ENCODE measurements around the gene NUDCD3.

NUDCD3 gene

DNA sequence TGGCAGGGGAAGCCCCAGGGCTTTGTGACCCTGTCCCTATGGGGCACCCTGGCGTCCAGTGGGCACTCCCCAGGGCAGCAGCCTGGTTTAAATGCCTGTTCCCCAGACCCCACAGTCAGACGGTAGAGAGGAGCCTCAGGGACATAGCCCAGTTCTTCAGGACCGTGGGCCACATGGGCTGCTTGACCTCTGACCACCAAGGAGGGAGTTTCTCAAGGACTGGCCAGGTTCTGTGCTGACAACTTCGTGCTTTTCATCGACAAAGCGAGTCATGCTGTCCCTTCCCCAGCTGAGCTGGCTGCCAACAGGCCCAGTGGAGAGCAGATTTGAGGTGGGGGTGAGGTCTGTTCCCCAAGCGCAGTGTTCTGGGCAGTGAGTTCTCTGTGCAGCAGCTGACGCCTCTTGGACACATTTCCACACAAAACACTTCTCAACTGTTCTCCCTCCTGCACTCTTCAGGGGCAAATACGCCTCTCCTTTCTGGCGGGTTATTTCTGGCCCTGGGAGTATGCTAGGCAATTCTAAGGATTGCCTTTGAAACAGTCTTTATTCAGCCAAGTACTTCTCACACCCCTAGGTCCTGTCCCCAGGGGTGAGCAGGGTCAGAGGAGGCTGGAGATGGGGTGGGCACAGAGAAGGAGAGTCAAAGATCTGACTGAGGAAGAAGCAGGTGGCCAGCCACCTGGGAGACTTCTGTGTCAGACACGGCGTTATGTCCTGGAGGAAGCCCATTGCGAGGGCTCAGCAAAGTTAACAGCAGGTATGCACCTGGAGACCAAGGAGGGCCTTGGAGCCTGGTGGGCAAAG, 107.8 kb downstream of the NUDCD3 start:
- no peak for DNase-seq (ENCODE audit: extremely low spot score)
- CTCF ChIA-PET, result no interaction called here
- POLR2A ChIA-PET, result no interaction called here
- TF ChIP-seq ELF4 (IDR thresholded peaks at IDR 0.05) (no peak), FOXM1 (IDR thresholded peaks at IDR 0.05; ENCODE audit: borderline replicate concordance) (no peak), FOXA1 (IDR thresholded peaks at IDR 0.05) (no peak), SP1 (IDR thresholded peaks at IDR 0.05) (no peak), TARDBP (IDR thresholded peaks at IDR 0.05) (no peak), CTBP1 (IDR thresholded peaks at IDR 0.05; ENCODE audit: borderline replicate concordance) (no peak)

DNA sequence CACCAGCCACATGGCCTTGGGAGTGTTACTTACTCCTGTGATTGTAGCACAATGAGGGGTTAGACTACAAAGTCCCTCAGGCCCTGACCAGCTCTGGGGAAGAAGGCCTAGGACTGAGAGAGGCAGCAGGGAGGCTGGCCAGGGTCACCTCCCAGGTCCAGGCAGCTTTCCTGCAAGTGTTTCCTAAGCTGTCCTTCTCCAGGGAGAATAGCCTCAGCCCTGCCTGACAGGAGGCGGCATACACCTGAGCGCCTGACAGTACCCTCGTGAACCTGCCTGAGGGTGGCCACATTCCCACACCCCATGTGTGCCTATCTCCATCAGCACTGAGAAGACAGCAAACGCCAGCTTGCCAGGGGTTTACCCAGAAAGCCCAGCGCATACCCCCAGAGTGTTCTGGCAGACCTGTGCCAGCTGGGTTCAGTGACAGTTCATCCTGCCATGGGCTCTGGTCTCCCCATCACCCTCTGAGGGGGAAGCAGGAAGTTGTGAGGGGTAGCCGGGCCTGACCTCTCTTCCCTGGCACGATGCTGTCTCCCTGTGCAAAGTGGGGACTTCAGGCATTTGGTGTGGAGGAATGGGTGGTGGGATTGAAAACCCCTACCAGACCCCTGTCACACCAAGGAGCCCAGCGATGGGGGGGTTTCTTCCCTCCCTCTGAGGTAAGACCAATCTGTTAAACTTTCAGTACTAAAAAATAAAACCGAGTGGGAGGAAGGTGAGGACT, 108.8 kb downstream of the NUDCD3 start:
- ChIA-PET POLR2A (no interaction called here), CTCF (no interaction called here)
- TF ChIP-seq TARDBP (IDR thresholded peaks at IDR 0.05) (no peak), BHLHE40 (IDR thresholded peaks at IDR 0.05; ENCODE audit: borderline replicate concordance) (no peak), NFRKB (IDR thresholded peaks at IDR 0.05) (no peak), SP1 (IDR thresholded peaks at IDR 0.05) (no peak), FOXA1 (IDR thresholded peaks at IDR 0.05) (no peak), LEF1 (IDR thresholded peaks at IDR 0.05; ENCODE audit: borderline replicate concordance) (no peak), HDGF (IDR thresholded peaks at IDR 0.05; ENCODE audit: borderline replicate concordance) (no peak), FOXK2 (IDR thresholded peaks at IDR 0.05) (no peak), L3MBTL2 (conservative IDR thresholded peaks at IDR 0.05) (no peak), ELF4 (IDR thresholded peaks at IDR 0.05) (no peak)
- DNase-seq (ENCODE audit: extremely low spot score), result no peak

DNA sequence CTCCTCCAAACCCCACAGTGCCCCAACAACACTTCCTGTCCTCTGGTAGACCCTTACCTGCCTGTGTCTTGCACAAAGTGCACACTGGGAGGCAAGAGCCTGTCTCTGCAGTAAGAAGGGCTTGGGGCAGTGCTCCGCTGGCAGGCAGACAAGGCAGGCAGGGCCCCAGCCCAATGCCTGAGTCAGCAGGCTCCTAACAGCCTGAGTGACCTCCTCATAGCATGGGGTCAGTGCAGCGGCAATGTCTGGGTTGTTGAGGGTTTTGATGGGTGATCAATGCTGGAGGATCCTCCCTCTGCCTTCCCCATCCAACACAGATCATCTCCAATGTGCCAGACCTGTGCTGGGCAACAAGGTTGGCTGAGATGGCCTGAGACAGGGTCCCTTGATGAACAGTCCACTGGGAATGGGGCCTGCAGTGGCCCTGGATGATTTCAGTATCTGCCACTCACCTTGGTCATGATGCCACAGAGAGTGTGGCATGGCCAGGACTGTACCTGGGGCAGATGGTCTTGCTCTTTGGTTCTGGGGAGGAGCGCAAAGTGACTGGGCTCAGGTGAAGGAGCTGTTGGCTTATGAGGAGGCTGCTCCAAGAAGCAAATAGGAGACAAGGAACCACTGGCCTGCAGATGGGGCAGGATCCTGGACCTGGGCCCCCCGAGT, 109.5 kb downstream of the NUDCD3 start:
- no peak for DNase-seq (ENCODE audit: extremely low spot score)
- POLR2A ChIA-PET, result no interaction called here
- CTCF ChIA-PET, result no interaction called here
- TF ChIP-seq ARNT (IDR thresholded peaks at IDR 0.05) (no peak), FOXA1 (IDR thresholded peaks at IDR 0.05) (no peak), L3MBTL2 (conservative IDR thresholded peaks at IDR 0.05) (no peak), HDGF (IDR thresholded peaks at IDR 0.05; ENCODE audit: borderline replicate concordance) (no peak), CTBP1 (IDR thresholded peaks at IDR 0.05; ENCODE audit: borderline replicate concordance) (no peak), SP1 (IDR thresholded peaks at IDR 0.05) (no peak), LEF1 (IDR thresholded peaks at IDR 0.05; ENCODE audit: borderline replicate concordance) (no peak)
- TF ChIP-seq, protein P1, sequence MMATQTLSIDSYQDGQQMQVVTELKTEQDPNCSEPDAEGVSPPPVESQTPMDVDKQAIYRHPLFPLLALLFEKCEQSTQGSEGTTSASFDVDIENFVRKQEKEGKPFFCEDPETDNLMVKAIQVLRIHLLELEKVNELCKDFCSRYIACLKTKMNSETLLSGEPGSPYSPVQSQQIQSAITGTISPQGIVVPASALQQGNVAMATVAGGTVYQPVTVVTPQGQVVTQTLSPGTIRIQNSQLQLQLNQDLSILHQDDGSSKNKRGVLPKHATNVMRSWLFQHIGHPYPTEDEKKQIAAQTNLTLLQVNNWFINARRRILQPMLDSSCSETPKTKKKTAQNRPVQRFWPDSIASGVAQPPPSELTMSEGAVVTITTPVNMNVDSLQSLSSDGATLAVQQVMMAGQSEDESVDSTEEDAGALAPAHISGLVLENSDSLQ (IDR thresholded peaks at IDR 0.05), result no peak

DNA sequence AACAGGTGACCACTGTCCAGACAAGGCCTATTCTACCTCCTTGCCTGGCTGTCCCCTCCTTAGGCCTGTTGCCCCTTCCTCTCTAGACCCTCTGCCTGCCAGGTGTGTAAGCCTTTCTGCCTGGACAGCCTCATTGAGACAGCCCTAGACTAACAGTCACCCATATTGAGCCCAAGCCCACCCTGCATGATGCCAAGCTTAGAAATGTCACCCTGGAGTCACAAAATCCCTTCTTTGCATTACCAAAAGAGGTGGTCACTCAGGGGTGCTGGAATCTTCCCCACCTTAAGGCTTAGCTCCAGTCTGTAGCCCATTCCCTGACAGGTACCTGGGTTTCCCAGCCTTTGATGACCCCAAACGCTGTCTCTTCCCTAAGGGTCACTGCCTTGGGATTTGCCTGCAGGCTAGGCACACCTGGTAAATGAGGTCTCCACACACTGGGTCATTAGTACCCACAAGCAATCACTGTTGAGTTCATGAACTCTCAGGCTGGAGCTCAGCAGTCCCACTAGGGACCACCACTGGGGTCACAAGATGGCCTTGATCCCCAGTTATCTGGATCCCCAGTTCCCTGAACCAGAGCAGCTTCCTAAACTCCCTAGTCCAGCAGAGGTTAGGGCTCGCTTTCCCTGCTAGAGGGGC, 110.1 kb downstream of the NUDCD3 start:
- POLR2A ChIA-PET, result no interaction called here
- CTCF ChIA-PET, result no interaction called here
- no peak for TF ChIP-seq FOXA1 (IDR thresholded peaks at IDR 0.05)
- DNase-seq (ENCODE audit: extremely low spot score), result no peak

DNA sequence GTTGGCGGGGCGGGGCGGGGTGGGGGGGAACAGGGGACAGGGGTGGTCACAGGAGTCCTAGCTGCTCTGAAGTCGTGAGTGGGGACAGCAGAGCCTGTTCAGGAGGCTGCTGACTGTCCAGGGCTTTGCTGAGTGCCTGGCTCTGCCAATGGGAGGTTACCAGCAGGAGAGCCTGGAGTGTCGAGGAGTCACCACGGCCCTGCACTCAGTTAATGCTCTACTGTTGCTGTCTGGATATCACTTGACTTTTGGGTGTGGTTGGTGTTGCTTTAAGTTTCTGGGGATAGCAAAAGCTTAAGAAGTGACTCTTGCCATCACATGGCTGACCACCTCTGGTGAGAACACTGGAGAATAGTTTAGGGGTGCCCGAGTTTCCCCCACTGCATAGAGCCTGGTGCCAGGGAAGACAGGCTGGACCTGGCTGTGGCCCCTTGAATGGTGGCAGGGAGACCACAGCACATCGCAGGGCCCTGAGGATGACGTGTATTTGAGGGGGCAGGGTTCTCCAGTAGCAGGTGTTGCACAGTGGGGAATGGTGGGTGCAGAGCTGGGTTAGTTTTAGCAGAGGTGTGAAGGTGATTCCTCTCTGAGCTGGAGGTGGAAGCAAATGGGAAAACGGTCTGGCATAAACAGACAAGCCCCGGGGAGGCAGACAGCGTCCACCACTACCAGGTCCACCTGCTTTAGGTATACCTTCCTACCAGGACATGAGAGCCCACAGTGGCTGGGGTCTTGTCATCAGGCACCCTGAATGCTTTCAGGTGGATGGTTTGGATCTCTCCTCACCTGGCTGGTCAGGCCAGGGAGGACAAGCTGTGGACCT, 110.9 kb downstream of the NUDCD3 start:
- ChIA-PET CTCF (no interaction called here), POLR2A (no interaction called here)
- TF ChIP-seq FOXK2 (IDR thresholded peaks at IDR 0.05), result no peak
- no peak for TF ChIP-seq FOXM1 (IDR thresholded peaks at IDR 0.05; ENCODE audit: borderline replicate concordance)
- TF ChIP-seq ARNT (IDR thresholded peaks at IDR 0.05), result no peak
- no peak for TF ChIP-seq HDGF (IDR thresholded peaks at IDR 0.05; ENCODE audit: borderline replicate concordance)
- no peak for TF ChIP-seq FOXA1 (IDR thresholded peaks at IDR 0.05)
- no peak for TF ChIP-seq ZNF384 (IDR thresholded peaks at IDR 0.05)
- TF ChIP-seq SUZ12 (IDR thresholded peaks at IDR 0.05), result no peak
- DNase-seq (ENCODE audit: extremely low spot score), result no peak

DNA sequence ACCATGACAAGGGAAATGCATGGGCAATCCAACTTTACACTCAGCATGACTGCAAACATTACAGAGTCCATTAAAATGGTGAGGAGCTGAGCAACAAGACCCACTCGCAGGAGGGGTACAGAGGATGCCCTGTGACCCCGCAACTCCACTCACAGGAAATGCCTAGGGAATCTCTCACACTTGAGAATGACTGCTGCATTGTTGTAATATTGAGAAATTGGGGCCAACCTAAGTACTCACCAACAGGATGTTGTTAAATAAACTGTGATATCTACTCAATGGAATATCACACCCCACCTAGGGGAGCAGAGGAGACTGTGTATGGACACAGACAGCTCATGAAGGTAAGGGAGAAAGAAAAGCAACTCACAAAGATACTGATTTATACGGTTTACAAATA, 111.7 kb downstream of the NUDCD3 start:
- ChIA-PET CTCF (no interaction called here), POLR2A (no interaction called here)
- DNase-seq (ENCODE audit: extremely low spot score), result no peak
- TF ChIP-seq, protein P1 (IDR thresholded peaks at IDR 0.05), result no peak
- TF ChIP-seq FOXK2 (IDR thresholded peaks at IDR 0.05), result no peak
- no peak for TF ChIP-seq FOXA1 (IDR thresholded peaks at IDR 0.05)
- TF ChIP-seq BHLHE40 (IDR thresholded peaks at IDR 0.05; ENCODE audit: borderline replicate concordance), result no peak
- no peak for TF ChIP-seq FOXM1 (IDR thresholded peaks at IDR 0.05; ENCODE audit: borderline replicate concordance)
- TF ChIP-seq LEF1 (IDR thresholded peaks at IDR 0.05; ENCODE audit: borderline replicate concordance), result no peak
- no peak for TF ChIP-seq SP1 (IDR thresholded peaks at IDR 0.05)
- TF ChIP-seq HDGF (IDR thresholded peaks at IDR 0.05; ENCODE audit: borderline replicate concordance), result no peak
- no peak for TF ChIP-seq L3MBTL2 (conservative IDR thresholded peaks at IDR 0.05)
- TF ChIP-seq TARDBP (IDR thresholded peaks at IDR 0.05), result no peak

Measured in HEK293T (cell line).